Left forelimb (tissue), 1 donor: ENCODE results near the gene TCF20.

Experiments
- DNase-seq: peaks from one replicate; pipeline ENCODE4 v3.0.0-alpha.2; 2018; ENCODE audit warnings: low spot score

The TCF20 gene

GRCh38 chr22:42270510-42271190 lies at the start of gene TCF20:
TSS of gene TCF20 (minus strand) at chr22:42270653. CDS start at chr22:42215305, 55,348 bp downstream.
- no peak for DNase-seq

DNA sequence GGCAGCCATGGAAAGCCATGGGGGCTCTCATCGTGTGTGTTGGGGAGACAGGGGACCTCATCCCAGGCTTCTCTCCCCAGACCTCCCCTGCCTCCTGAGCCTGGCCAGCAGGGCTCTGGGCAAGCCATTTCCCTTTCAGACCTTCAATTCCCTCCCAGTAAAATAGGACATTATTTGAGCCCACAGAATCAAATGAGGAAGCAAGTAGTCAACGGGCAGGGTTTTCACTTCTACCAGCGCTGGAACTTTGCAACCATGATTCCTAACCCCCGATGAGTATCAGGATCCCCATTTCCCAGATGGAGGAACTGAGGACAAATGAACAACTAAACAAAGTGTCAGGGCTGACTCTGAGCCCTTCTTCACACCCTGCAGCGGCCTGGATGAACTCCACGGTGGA lies 48.9 kb upstream of the TCF20 start:
- DNase-seq = no peak

GRCh38 chr22:42318967-42319366 lies 48.5 kb upstream of the TCF20 start:
- DNase-seq = no peak

DNA sequence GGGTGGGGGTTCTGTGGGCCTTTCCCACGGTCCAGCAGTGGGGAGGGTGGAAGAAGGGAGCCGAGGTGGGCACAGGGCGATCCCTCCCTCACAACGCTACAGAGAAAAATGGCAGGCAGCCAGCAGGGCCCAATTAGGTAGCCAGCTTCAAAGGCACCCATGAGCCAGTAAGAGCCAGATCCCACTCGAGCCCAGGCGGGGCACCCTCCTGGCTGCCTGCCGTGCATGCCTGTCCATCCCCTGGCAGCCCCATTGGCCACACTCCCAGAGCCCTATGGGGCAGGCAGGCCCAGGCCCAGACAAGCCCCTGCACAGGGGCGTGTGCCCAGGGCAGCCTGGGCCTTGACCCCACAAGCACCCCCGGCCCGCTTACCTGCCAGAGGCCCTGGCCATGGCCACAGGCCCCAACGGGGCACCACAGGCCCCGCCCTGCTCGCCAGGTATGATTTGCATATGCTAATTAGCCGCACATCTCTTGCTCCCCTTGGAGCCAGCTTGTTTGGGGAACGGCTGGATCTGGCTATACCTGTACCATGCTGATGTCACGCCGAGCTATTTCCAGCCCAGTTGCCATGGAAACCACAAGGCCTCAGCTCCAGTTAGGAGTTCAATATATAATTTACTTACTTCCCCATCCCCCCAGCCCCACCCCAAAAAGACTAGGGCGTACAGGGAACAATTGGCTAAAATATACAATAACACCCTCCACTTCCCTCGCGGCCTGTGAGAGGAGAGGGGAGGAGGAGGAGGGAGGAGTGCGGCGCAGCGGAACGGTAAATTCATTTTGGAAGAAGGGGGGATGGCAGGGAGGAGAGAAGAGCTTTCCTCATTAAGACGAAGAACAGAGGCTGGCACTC lies 47.5 kb upstream of the TCF20 start:
- DNase-seq = no peak

DNA sequence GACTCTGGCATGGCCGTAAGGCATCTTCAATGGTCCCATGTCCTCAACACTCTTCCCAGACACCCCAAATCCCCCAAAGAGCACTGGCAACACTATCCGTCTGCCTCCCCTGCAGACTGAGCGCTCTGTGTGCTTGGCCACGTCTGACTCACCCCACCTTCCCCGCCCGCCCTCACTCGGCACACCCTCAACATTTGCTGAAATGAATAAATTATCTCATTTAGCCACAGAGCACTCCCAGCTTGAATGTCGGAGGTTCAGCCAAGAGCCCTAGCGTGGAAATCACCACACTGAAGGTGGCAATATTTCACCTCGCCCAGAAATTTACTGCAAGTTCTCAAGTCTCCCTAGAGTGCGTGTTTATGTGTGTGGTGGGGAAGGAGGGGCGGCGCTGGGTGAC lies 46.6 kb upstream of the TCF20 start:
- DNase-seq = no peak

DNA sequence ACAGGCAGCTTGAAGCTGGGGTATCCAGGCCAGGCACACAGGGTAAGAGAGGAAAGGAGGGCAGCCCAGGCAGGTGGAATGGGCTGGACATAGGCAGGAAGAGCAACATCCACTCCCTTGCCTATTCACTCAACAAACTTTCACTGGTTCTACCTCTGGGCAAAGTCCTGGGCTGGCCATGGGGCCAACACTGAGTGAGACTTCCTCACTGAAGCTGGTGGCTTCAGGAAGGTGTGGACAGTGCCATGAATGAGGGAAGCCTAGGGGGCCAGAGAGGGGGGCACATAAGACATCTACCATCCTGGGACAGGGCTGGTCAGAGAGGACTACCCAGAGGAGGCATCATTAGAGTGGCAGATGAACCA lies 44.9 kb upstream of the TCF20 start:
- DNase-seq = no peak

DNA sequence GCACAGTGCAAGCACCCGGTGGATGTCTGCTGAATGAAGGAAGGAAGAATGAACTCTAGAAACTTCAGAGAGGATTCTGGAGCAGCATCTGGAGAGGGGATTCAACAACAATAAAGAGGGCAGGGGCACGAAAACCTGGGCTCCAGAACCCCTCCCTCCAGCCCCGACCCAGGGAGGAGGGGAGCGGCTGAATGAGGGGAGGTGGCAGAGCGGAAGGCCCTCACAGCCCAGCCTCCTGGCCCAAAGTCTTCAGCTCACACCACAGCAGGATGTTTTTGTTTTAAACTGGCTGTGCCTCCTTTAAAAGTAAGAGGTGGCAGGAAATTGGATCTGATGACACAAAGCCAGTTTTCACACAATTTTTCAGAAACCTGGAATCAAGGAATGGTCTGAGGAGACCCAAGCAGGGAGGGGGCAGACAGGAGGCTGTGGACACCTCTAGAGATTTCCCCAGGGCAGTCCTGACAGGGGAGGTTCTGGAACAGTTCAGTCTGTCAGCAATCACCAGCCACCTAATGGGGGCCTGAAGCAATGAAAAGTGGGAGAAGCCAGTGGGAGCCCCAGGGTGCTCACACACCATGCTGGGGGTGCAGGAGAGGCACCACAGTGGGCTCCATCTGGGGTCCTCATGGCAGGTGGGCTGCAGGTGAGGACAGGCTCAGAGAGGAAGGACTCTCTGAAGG lies 44.4 kb upstream of the TCF20 start:
- DNase-seq = no peak

DNA sequence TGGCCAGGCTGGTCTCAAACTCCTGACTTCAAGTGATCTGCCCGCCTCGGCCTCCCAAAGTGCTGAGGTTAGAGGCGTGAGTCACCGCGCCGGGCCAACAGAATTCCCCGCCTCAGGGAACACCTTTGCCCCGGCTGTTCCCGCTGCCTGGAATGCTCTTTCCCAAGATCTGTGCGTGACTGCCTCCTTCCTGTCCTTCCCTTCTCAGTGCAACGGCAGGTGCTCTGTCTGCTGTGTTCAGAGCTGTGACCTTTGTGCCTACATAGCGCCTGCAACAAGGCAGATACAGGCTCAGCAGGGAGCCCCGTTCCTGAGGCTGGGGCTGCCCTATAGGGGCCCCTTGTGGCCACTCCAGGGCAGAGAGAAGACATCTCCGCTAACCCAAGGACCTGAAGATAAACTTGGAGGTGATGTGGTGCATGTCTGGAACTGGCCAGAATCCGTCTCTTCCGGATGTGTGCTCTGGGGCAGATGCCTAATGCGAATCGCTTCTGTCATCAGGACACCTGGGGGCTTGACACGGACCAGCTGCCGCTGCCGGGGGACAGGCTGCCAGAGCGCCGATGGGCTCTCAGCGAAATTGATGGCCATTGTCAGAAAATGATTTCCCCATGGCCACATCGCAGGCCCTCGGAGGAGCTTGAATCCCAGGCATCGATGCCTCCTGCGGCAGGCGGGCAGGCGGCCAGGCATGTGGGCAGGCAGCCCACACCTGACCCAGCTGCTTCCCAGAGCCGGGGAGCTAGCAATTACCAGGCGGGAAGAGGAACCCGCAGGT lies 43.5 kb upstream of the TCF20 start:
- DNase-seq = no peak

GRCh38 chr22:42313204-42313603 lies 42.8 kb upstream of the TCF20 start:
- no peak for DNase-seq

DNA sequence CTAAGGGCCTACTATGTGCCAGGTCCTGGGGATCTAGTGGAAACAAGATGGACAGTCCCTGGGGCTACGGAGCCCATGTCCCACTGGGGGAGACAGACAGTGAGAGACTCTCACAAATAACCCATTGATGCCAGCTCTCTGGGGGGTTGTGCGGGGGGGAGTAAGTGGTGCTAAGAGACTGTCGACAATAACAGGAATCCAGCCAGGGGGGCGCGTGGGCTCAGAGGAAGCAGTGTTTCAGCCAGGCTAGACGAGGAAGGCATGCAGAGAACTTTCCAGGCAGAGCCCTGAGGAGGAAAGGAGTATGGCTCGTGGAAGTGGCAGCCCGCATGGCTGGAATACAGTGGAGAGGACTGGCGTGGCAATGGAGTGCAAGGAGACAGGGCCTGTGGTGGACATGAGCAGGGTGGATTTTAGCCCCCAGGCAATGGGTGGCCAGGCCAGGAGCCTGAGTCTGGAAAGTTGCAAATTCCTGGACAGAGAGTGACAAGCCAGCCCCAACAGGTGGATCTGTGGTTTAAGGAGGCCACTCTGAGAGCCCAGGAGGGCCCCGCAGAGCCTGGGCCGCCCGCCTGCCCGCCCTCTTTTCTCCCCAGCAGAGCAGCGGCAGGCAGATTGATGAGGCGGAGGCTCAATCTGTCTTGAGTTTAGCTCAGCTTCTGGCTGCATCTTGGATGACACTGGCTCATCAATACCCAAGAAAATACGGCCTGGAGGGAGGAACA lies 40.0 kb upstream of the TCF20 start:
- no peak for DNase-seq

GRCh38 chr22:42309865-42310264 lies 39.4 kb upstream of the TCF20 start:
- no peak for DNase-seq

- DNase-seq = no peak
These were observed 38.5 kb upstream of the TCF20 start for GRCh38 chr22:42308892-42309468.

DNA sequence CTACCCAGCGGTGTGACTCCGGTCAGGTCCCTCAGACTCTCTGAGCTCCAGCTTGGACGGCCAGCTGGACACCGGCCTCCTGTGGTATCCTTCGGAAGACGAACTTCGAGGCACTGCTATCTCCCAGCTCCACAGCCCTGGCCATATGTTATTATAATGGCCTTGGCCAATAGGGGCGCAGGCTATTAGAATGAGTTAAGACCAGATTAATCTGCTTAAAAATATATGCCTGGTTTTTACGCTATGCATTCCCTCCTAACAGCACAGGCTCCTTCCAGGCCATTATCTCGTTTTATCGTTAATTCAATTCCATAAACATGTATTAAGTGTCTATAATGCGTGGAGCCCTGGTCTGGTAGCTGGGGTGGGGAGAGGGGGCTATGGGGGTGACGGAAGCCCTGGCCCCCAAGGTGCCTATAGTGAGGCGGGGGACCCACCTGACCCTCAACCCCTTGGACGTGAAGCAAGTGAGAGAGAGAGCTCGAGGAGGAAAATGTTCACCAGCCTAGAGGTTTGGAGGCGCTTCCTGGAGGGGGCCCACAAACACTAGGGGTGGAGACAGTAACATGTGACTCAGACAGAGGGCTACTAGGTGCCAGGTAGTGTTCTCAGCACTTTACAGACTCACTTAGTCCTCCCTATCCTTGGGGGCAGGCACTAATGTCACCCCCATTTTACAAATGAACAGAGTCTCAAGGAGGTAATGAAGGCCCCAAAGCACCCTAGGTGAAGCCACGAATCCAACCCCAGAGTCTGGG lies 37.5 kb upstream of the TCF20 start:
- DNase-seq = no peak

GRCh38 chr22:42306010-42306409 lies 35.6 kb upstream of the TCF20 start:
- no peak for DNase-seq

DNA sequence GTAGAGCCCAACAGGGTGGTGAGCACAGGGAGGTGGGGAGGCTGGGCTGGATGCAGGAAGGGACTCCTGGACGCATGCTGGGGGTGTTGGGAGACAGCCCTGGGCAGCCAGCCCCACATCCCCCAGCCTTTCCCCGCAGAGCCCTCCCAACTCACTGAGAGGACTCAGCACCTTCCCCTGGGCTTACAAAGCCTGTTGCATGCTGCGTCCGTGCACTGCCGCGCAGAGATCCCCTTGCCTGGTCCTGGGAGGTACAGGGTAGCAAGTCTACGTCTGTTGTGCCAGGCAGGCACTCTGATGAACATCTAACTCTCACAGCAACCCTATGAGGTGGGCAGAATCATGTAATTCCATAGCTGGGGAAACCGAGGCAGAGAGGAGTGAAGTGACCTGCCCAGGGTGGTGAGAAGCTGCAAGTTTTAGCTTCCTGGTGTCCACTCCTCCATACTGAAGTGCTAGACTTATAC lies 33.9 kb upstream of the TCF20 start:
- DNase-seq = no peak

- no peak for DNase-seq
These were observed 33.2 kb upstream of the TCF20 start for GRCh38 chr22:42303396-42304323.

- no peak for DNase-seq
These were observed 31.3 kb upstream of the TCF20 start for GRCh38 chr22:42301742-42302102.

- no peak for DNase-seq
These were observed 30.8 kb upstream of the TCF20 start for GRCh38 chr22:42301077-42301741.
